Calu3 (cell line): ENCODE data around the gene BSDC1. TPM values are rescaled to one million over a fixed set of nuclear protein-coding genes. Genes with fewer than 3 reads are reported as not detected.

Experiments
- BruUV-seq: library from RNA; stranded (reverse); fragments of 400-500 nt; replicated peaks from 2 replicates; lab custom pipeline; 2021; lab: Mats Ljungman, UMichigan
- CTCF ChIA-PET: fragments of 300-600 bp; sonication (Branson Sonifier 250); formaldehyde crosslinking; loops from one replicate; lab custom pipeline; 2022; ENCODE audit warnings: antibody characterized with exemption; lab: Charles Lee
- DNase-seq: peaks from one replicate; pipeline ENCODE4 v3.0.0; 2022
- H3K27ac Mint-ChIP-seq: one replicate; pipeline ENCODE4 v1.8.0; 2022; ENCODE audit warnings: mixed read lengths; ENCODE audit not compliant: unreplicated experiment
- H3K27me3 Mint-ChIP-seq: one replicate; pipeline ENCODE4 v1.8.0; 2022; ENCODE audit warnings: mixed read lengths; ENCODE audit not compliant: unreplicated experiment
- H3K36me3 Mint-ChIP-seq: one replicate; pipeline ENCODE4 v1.8.0; 2022; ENCODE audit warnings: mild to moderate bottlenecking, moderate library complexity, mixed read lengths; ENCODE audit not compliant: insufficient read depth, unreplicated experiment
- H3K4me1 Mint-ChIP-seq: one replicate; pipeline ENCODE4 v1.8.0; 2022; ENCODE audit warnings: mild to moderate bottlenecking, low read depth, mixed read lengths; ENCODE audit not compliant: unreplicated experiment
- H3K4me3 Mint-ChIP-seq: one replicate; pipeline ENCODE4 v1.8.0; 2022; ENCODE audit warnings: mild to moderate bottlenecking, low read depth, moderate library complexity, mixed read lengths; ENCODE audit not compliant: unreplicated experiment
- H3K9me3 Mint-ChIP-seq: one replicate; pipeline ENCODE4 v1.8.0; 2022; ENCODE audit warnings: low read depth, mixed read lengths; ENCODE audit not compliant: unreplicated experiment
- CTCF ChIP-seq: fragments of 200-600 bp; IDR thresholded peaks from one replicate; pipeline ENCODE4 v1.8.0; 2022; ENCODE audit warnings: antibody characterized with exemption; ENCODE audit not compliant: unreplicated experiment
- intact Hi-C: fragments of 100-400 bp; cut with micrococcal nuclease; formaldehyde crosslinking; loops from one replicate; pipeline ENCODE4 v1.10.0; 2022; ENCODE audit not compliant: unreplicated experiment
- total RNA-seq: library from RNA; stranded (reverse); gene quantifications from 2 replicates; pipeline ENCODE4 v1.2.3, GENCODE V29; 2022

Gene BSDC1
- total RNA-seq, 1 experiment from 2014 or later = 49.4 TPM

GRCh38 chr1:32427264-32427963 lies 33.2 kb upstream of the BSDC1 start:
- no peaks in the 10 kb centered on the region for H3K9me3 Mint-ChIP-seq
- peaks cover 64% of the 10 kb centered on the region for H3K27me3 Mint-ChIP-seq
- TF ChIP-seq CTCF = no peak
- H3K4me3 Mint-ChIP-seq = no peak overlapping the region
- no peak overlapping the region for H3K27ac Mint-ChIP-seq
- CTCF ChIA-PET = no interaction called here
- H3K4me1 Mint-ChIP-seq = peaks cover 9% of the 10 kb centered on the region
- intact Hi-C loops = no loop called here
- DNase-seq = no peak
- no peaks in the 10 kb centered on the region for H3K36me3 Mint-ChIP-seq
- BruUV-seq = no TSS peak

- DNase-seq = no peak
- TF ChIP-seq CTCF = no peak
- Mint-ChIP-seq H3K4me3 (no peak overlapping the region), H3K36me3 (no peaks in the 10 kb centered on the region), H3K4me1 (peaks cover 2% of the 10 kb centered on the region), H3K9me3 (no peaks in the 10 kb centered on the region), H3K27ac (no peak overlapping the region), H3K27me3 (peaks cover 64% of the 10 kb centered on the region)
- BruUV-seq = no TSS peak
- CTCF ChIA-PET = interaction anchor here (0.5 to 0.8 kb wide), 2 partner anchors 46 to 122 kb away, joined by 3 to 9 read pairs; no protein-coding TSS in a partner anchor
- intact Hi-C loops = no loop called here
Observed at GRCh38 chr1:32426489-32427255, 32.4 kb upstream of the BSDC1 start.

GRCh38 chr1:32421775-32422174 lies 27.5 kb upstream of the BSDC1 start:
- no peak overlapping the region for H3K4me3 Mint-ChIP-seq
- no TSS peak for BruUV-seq
- CTCF ChIA-PET = interaction anchor here (0.6 kb wide), 1 partner anchor 175 kb away, joined by 4 read pairs; no protein-coding TSS in a partner anchor
- H3K9me3 Mint-ChIP-seq = peaks cover 3% of the 10 kb centered on the region
- DNase-seq = no peak
- H3K27ac Mint-ChIP-seq = no peak overlapping the region
- peaks cover 32% of the 10 kb centered on the region for H3K27me3 Mint-ChIP-seq
- intact Hi-C loops = no loop called here
- no peaks in the 10 kb centered on the region for H3K4me1 Mint-ChIP-seq
- TF ChIP-seq CTCF = no peak
- H3K36me3 Mint-ChIP-seq = no peaks in the 10 kb centered on the region

GRCh38 chr1:32414186-32414886 lies 20.1 kb upstream of the BSDC1 start:
- Mint-ChIP-seq H3K27ac (no peak overlapping the region), H3K9me3 (peaks cover 7% of the 10 kb centered on the region), H3K4me1 (peaks cover 7% of the 10 kb centered on the region), H3K4me3 (no peak overlapping the region), H3K27me3 (peaks cover 17% of the 10 kb centered on the region), H3K36me3 (peaks cover 6% of the 10 kb centered on the region)
- no TSS peak for BruUV-seq
- intact Hi-C loops = loop anchor here (2.0 to 5.0 kb wide), 2 partner anchors 14 to 197 kb away; no protein-coding TSS in a partner anchor
- DNase-seq = no peak
- CTCF ChIA-PET = interaction anchor here (1.2 kb wide), 1 partner anchor 13 kb away, joined by 6 read pairs; no protein-coding TSS in a partner anchor
- TF ChIP-seq CTCF = no peak
